Measurements from ENCODE around the gene NDRG3.
"Not testable (repeated sequence)": the region's sequence is repeated elsewhere in the genome, so short reads cannot be mapped to it uniquely, and the experiment has no call there.

The NDRG3 gene

DNA sequence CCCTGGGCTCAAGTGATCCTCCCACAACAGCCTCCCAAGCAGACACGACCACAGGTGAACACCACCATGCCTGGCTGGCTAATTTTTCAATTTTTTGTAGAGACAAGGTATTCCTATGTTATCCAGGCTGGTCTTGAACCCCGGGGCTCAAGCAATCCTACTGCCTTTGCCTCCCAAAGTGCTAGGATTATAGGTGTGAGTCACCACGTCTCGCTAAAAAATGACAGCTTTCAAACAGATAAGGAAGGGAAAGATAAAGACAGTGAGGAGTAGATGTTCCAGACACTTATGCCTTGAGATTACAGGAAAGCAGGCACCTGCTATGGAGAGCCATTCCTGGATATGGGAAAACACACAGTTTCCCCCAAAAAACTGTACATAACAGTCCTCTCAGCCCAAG, 58.9 kb downstream of the NDRG3 start:
- DNase-seq = no peak

GRCh38 chr20:36686504-36686903, 59.4 kb downstream of the NDRG3 start:
- DNase-seq = no peak

DNA sequence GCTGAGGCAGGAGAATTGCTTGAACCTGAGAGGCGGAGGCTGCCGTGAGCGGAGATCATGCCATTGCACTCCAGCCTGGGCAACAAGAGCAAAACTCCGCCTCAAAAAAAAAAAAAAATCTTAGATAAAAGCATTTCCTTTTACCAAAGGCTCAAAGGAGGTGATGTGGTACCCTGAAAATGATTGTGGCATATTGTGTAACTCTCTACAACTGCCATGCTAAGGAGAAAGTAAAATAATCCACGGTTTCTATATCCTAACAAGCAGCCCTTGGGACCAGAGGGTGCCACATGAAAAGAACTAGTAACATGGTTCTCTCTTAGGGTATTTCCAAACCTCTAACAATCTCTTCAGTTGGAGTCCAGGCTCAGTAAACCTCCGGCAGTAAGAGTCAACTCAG, 61.1 kb downstream of the NDRG3 start:
- DNase-seq = no peak

DNA sequence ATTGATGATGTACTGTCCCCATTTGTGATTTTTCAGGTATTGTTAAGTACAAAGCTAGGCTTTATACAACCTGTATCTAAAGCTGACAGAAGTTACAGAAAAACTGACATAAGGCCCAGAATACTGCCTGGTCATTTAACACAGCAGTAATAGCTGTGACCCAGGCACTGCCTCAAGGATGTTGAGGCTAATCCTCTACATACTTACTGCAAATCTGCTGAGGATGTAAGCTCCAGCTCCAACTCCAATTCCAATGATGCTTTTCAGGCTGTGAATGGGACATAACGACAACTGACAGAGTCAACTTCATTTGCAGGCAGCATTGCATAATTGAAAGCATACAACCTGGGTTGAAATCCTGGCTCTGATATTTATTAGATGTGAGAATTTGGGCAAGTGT, 63.6 kb downstream of the NDRG3 start:
- no peak for DNase-seq

- DNase-seq = peak; percentile 82
These were observed 68.5 kb downstream of the NDRG3 start for GRCh38 chr20:36677422-36677771.

- DNase-seq = peak; percentile 14
These were observed 69.0 kb downstream of the NDRG3 start for GRCh38 chr20:36676701-36677421.

DNA sequence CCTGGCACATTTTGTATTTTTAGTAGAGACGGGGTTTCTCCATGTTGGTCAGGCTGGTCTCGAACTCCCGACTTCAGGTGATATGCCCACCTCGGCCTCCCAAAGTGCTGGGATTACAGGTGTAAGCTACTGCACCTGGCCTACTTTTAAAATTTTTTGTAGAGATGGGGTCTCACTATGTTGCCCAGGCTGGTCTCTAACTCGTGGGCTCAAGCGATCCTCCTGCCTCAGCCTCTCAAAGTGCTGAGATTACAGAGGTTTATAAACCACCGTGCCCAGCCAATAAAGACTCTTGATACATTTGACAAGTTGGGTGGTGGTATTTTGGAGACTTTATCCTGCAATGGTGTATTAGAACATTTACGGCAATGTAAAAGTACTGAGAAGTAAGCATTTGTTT, 70.3 kb downstream of the NDRG3 start:
- DNase-seq = not testable (repeated sequence)

DNA sequence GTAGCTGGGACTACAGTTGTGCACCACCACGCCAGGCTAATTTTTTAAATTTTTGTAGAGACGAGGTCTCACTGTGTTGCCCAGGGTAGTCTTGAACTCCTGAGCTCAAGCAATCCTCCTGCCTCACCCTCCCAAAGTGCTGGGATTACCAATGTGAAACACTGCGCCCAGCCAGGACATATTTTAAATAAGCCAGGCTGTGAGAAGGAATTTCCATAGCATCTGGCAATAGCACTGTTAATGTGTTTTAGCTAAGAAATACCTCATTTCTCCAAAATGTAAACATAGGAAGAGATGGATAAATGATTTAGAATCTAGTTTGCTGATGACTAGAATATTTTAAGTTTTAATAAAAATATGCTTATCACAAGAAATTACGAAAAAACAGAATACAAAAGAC, 72.9 kb downstream of the NDRG3 start:
- no peak for DNase-seq

- no peak for DNase-seq
These were observed 75.1 kb downstream of the NDRG3 start for GRCh38 chr20:36670665-36671357.

- DNase-seq = no peak
These were observed 79.6 kb downstream of the NDRG3 start for GRCh38 chr20:36666181-36666740.

DNA sequence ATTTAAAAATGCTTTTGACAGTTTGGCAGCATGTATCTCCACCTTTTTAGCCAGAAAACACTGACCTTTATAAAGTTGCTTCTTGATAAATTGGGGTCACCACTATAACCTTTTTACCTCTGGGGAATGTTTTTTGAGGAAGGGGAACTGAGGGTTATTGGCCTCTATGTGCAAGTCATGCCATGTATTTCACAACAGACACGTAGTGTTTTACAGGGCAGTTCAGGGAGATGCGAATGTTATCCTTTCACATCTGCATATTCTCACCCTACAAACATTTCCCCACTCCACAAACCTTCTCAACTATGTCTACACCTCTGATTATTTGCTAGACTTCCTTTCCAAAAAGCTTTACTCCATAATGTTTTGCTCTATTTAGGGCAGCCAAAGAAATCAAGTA, 82.9 kb downstream of the NDRG3 start:
- DNase-seq = no peak

DNA sequence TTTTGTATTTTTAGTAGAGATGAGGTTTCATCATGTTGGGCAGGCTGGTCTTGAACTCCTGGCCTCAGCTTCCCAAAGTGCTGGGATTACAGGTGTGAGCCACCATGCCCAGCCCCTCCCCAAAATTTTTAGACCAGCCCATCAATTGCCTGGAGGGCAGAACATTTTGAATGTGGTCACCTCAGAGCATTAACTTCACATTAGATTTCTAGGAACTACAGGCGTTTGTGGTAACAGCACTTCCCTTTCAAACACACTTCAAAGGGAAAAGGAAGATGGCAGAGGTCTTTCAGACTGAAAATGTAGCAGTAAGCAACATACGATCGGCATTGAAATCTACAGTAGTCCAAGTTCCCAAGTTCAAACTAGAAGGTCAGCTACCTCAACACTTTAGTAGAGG, 87.6 kb downstream of the NDRG3 start:
- DNase-seq = no peak

GRCh38 chr20:36656733-36657132, 89.2 kb downstream of the NDRG3 start:
- no peak for DNase-seq

GRCh38 chr20:36655004-36655403, 90.9 kb downstream of the NDRG3 start:
- DNase-seq = no peak

DNA sequence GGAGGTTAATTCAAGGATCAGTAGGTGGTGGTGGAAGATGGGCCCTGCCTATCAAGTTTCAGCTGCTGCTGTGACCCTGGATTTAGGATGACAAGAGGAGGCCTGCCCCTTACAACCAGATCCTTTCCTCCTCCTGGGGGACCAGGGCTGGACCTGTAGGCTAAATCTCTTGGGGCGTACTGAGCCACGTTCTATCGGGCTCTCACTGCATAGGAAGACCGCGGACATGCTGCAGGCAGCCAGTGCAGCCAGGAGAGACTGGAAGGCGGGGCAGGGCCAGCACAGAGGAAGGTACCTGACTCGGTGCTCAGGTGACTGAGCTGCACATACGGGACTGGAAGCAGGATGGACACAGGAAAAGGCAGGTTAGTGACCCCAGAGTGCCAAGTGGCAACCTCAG, 91.4 kb downstream of the NDRG3 start:
- DNase-seq = no peak

- no peak for DNase-seq
These were observed 92.4 kb downstream of the NDRG3 start for GRCh38 chr20:36653456-36653855.

GRCh38 chr20:36647196-36648121, 98.4 kb downstream of the NDRG3 start:
- DNase-seq = no peak

DNA sequence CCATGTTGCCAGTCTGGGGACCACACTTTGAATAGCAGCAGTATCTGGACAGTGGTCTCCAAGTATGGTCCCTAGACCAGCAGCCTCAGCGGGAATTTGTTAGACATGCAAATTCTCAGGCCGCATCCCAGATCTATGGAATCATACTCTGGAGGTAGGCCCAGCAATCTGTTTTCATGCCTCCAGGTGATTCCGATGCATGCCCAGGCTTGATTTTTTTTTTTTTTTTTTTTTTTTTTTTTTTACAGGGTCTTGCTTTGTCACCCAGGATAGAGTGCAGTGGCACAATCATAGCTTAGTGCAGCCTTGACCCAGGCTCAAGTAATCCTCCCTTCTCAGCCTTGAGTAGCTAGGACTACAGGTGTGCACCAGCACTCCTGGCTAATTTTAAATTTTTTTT, 99.2 kb downstream of the NDRG3 start:
- no peak for DNase-seq

GRCh38 chr20:36645998-36646397, 99.9 kb downstream of the NDRG3 start, which contains the start of gene SLA2:
Gene SLA2 (minus strand): TSS chr20:36646196. CDS start chr20:36641335, 4,861 bp downstream.
- no peak for DNase-seq

- DNase-seq = no peak
These were observed 100.5 kb downstream of the NDRG3 start for GRCh38 chr20:36645353-36645752.

DNA sequence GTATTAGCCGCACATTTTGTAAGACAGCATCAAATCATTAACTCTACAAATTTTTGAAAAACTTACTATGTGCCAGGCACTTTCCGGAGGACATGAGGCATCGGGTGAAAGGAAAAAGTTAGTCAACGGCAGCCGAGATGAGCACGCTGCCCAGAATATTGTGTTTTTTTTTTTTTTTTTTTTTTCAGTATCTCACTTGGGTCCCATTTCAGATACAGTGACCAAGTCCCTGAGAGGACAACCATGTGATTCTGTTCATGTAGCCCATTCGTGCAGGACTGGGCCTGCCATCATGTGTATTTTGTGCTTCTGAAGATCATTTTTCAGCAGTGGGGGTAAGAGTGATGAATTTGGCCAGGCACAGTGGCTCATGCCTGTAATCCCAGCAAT, 101.2 kb downstream of the NDRG3 start:
- DNase-seq = no peak

- no peak for DNase-seq
These were observed 101.7 kb downstream of the NDRG3 start for GRCh38 chr20:36644032-36644705.

GRCh38 chr20:36642136-36642535, 103.8 kb downstream of the NDRG3 start:
- DNase-seq = no peak
